Naive thymus-derived CD8-positive, alpha-beta T cell (primary cell): Measurements from ENCODE around the gene UACA. TPM values are rescaled to one million over a fixed set of nuclear protein-coding genes. Genes with fewer than 3 reads are reported as not detected.

Experiments used
- ATAC-seq, 2 donors: fragments of 150-1000 bp; cut with Tn5 transposase in 1 of 2; sonication (Bioruptor Pico), chemical (Tn5 transposase) in 1 of 2; 1 replicate in 1 of 2; 2 replicates in 1 of 2; pipeline ENCODE4 v1.10.0; 2021; ENCODE audit warnings: mild to moderate bottlenecking in 2 of 2, moderate library complexity in 2 of 2
- POLR2A ChIA-PET: fragments of 350-600 bp; sonication (Branson Sonifier 250); formaldehyde crosslinking; loops from one replicate; lab custom pipeline; 2021; ENCODE audit warnings: antibody characterized with exemption; lab: Charles Lee
- DNase-seq, 10 donors: peaks; one replicate each; pipeline versions ENCODE4 v3.0.0 to v3.0.0-alpha.2; 2020 to 2022
- H3K27ac Mint-ChIP-seq, 10 donors: one replicate each; pipeline ENCODE4 v1.8.0; 2020 to 2022; ENCODE audit warnings: mild to moderate bottlenecking in 10 of 10, mixed read lengths in 10 of 10, moderate library complexity in 4 of 10, inconsistent platforms in 1 of 10
- H3K27me3 Mint-ChIP-seq, 5 donors: one replicate each; pipeline ENCODE4 v1.8.0; 2021 to 2022; ENCODE audit warnings: mixed read lengths in 5 of 5
- H3K36me3 Mint-ChIP-seq, 3 donors: one replicate each; pipeline ENCODE4 v1.8.0; 2020 to 2022; ENCODE audit warnings: mixed read lengths in 3 of 3, mild to moderate bottlenecking in 2 of 3, inconsistent platforms in 1 of 3
- H3K4me1 Mint-ChIP-seq, 4 donors: one replicate each; pipeline ENCODE4 v1.8.0; 2021 to 2022; ENCODE audit warnings: mixed read lengths in 4 of 4
- H3K4me3 Mint-ChIP-seq, 10 donors: one replicate each; pipeline ENCODE4 v1.8.0; 2020 to 2022; ENCODE audit warnings: mild to moderate bottlenecking in 10 of 10, mixed read lengths in 10 of 10, moderate library complexity in 6 of 10, inconsistent platforms in 1 of 10
- H3K9me3 Mint-ChIP-seq, 9 donors: one replicate each; pipeline ENCODE4 v1.8.0; 2020 to 2022; ENCODE audit warnings: mixed read lengths in 9 of 9, mild to moderate bottlenecking in 3 of 9, inconsistent platforms in 1 of 9, moderate library complexity in 1 of 9
- polyA plus RNA-seq, 3 donors: library from polyadenylated mRNA; unstranded; fragments of 300-500 nt; fragmentation: Illumina TruSeq; gene quantifications; one replicate each; pipeline ENCODE4 v1.2.3, GENCODE V29; 2021
- total RNA-seq, 8 experiments: library from RNA in 2 of 8; stranded (reverse) in 2 of 8; gene quantifications; one replicate each; pipeline ENCODE4 v1.2.3 and lab custom pipeline; 2021 to 2026

The UACA gene
- total and polyA plus RNA-seq, 5 experiments from 2014 or later: 0.10 to 0.42 (median 0.13) TPM; not detected in 2

DNA sequence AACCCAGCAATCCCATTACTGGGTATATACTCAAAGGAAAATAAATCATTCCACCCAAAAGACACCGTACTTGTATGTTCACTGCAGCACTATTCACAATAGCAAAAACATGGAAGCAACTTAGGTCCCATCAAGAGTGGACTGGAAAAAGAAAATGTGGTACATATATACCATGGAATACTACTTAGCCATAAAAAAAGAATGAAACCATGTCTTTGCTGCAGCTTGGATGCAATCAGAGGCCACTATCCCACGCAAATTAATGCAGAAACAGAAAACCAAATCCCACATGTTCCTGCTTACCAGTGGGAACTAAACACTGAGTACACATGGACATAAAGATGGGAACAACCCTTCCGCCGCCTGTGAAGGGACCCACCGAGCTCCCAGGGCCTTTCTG, 34.2 kb downstream of the UACA start:
- peaks cover 2 to 18% (median 3%) of the 10 kb centered on the region in 5 donors for H3K27me3 Mint-ChIP-seq
- H3K27ac Mint-ChIP-seq: no peak overlapping the region
- POLR2A ChIA-PET: no interaction called here
- no peaks in the 10 kb centered on the region for H3K4me1 Mint-ChIP-seq
- no peak for ATAC-seq
- no peak overlapping the region for H3K4me3 Mint-ChIP-seq
- peaks cover 0 to 3% (median 0%) of the 10 kb centered on the region in 9 donors for H3K9me3 Mint-ChIP-seq
- no peak for DNase-seq
- H3K36me3 Mint-ChIP-seq: no peaks in the 10 kb centered on the region

DNA sequence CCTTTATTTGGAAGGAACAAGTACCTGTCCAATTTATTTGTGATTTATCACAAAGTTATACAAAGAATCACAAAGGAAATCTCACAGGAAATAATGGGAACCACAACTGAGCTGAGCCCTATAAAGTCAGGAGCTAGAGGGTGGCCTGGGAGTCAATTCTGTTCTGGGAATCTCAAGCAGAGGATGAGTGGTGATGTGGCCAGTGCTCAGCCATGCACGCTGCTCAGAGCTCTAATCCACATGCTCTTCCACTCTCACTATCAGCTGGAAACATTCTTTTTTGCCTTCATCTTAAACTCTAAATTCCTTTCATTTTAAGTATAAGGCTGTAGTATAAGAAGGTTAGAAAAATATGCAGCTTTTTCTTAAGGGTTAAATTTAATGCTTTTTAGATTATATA, 36.6 kb downstream of the UACA start:
- Mint-ChIP-seq H3K9me3 (peaks cover 0 to 3% (median 0%) of the 10 kb centered on the region in 9 donors), H3K4me1 (no peaks in the 10 kb centered on the region), H3K36me3 (no peaks in the 10 kb centered on the region), H3K27me3 (peaks cover 8 to 24% (median 11%) of the 10 kb centered on the region in 5 donors), H3K27ac (no peak overlapping the region), H3K4me3 (no peak overlapping the region)
- DNase-seq (no peak), ATAC-seq (no peak)
- POLR2A ChIA-PET: no interaction called here

DNA sequence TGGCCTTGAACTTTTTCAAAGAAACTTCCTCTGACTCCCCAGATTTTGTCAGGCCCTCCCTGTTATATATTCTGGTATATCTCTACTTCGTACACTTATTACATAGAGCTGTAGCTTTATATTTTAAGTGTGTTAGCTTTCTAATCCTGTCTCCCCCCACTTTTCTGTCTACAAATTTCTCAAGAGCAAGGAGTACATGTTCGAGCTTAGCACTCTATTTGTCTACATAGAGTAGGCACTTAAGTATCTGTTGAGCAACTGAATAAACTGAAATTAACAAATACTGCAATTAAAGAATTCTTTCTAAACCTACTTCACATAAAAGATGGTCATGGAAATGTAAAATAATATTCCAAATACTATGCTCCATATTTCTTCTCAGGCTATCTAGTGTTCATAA, 39.4 kb downstream of the UACA start:
- Mint-ChIP-seq H3K4me3 (no peak overlapping the region), H3K27me3 (peaks cover 8 to 24% (median 11%) of the 10 kb centered on the region in 5 donors), H3K9me3 (no peaks in the 10 kb centered on the region), H3K27ac (peak overlapping the region in 1 of 10 donors; percentile 13), H3K36me3 (no peaks in the 10 kb centered on the region), H3K4me1 (no peaks in the 10 kb centered on the region)
- ATAC-seq (no peak), DNase-seq (no peak)
- POLR2A ChIA-PET: no interaction called here

DNA sequence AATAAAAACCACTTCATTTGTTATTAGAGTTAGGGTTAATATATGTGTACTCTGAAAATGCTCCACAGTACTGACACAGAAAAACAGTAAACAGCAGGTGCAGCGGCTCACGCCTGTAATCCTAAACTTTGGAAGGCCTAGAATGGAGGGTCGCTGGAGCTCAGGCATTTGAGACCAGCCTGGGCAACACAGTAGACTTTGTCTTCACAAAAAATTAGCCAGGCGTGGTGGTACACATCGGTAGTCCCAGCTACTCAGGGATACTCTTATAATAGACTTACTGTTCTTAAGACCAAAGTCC, 40.3 kb downstream of the UACA start:
- POLR2A ChIA-PET: no interaction called here
- H3K27ac Mint-ChIP-seq: no peak overlapping the region
- no peaks in the 10 kb centered on the region for H3K36me3 Mint-ChIP-seq
- ATAC-seq: no peak
- no peaks in the 10 kb centered on the region for H3K9me3 Mint-ChIP-seq
- DNase-seq: no peak
- H3K4me3 Mint-ChIP-seq: no peak overlapping the region
- H3K27me3 Mint-ChIP-seq: peaks cover 8 to 19% (median 11%) of the 10 kb centered on the region in 5 donors
- H3K4me1 Mint-ChIP-seq: no peaks in the 10 kb centered on the region

DNA sequence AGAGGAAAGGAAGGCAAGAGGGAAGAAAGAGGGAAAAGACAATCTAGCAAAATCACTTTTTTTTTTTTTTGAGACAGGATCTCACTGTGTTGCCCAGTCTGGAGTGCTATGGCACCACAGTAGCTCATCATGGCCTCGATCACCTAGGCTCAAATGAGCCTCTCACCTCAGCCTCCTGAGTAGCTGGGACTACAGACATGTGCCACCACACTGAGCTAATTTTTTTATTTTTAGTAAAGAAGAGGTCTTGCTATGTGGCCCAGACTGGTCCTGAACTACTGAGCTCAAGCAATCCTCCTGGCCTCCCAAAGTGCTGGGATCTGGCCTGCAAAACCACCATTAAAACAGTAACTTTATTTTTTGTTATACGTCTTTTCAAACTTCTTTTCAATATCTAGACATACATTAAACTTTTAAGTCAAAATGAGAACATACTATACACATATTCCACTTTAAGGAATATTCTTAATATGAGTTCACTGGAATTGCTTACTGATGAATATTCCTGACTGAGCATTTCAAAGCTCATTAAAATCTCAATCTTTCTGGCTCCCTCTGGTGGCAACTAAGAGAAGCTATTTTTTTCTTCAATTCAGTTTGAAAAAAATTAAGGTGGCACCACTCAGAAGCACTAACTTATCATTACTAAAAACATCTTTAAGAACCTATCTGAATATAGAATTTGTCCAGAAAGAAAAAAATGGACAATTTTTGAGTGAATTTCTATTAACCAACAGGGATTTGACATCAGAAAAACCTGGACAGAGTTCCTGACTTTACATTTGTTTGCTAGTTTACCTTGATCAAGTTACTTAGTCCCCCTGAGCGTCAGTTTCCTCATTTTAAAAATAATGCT, 40.9 kb downstream of the UACA start:
- DNase-seq (peak in 3 of 10 donors; percentile 23 to 35 (median 35)), ATAC-seq (no peak)
- H3K4me1 Mint-ChIP-seq: no peaks in the 10 kb centered on the region
- H3K27me3 Mint-ChIP-seq: peaks cover 4 to 16% (median 10%) of the 10 kb centered on the region in 5 donors
- H3K4me3 Mint-ChIP-seq: no peak overlapping the region
- no peaks in the 10 kb centered on the region for H3K36me3 Mint-ChIP-seq
- no peak overlapping the region for H3K27ac Mint-ChIP-seq
- H3K9me3 Mint-ChIP-seq: no peaks in the 10 kb centered on the region
- POLR2A ChIA-PET: interaction anchor here (0.6 to 0.8 kb wide), 2 partner anchors 51 to 54 kb away, joined by 4 read pairs; no protein-coding TSS in a partner anchor

DNA sequence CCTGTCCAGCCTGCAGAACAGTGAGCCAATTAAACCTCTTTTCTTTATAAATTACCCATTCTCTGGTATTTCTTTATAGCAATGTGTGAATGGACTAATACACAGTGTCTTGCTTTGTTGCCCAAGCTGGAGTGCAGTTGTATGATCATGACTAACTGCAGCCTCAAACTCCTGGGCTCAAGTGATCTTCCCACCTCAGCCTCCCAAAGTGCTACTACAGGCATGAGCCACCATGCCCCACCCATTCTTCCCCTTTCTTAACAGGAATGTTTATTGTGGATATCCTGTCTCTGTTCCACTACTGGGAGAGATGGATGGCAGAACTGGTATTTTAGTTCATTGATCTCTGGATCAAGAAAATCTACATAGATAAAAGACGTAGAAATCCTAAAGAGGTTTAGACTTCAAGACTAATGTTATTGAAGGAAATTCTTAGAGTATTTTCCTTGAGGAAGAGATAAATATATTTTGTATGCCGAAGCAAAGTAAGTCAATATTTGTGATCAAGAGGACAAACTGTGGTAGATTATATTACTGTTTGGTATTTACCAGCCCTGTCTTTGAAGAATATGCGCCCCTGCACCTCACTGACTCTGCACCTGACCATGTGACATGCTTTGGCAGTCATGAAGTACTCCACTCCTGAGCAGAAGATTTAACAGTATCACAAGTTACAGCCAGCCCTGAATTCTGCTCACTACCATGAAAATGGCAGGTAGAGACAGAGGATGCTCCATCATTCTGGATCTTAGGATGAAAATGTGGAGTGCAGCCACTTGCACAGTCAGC, 42.9 kb downstream of the UACA start:
- H3K4me1 Mint-ChIP-seq: no peaks in the 10 kb centered on the region
- H3K9me3 Mint-ChIP-seq: no peaks in the 10 kb centered on the region
- POLR2A ChIA-PET: no interaction called here
- DNase-seq (no peak), ATAC-seq (no peak)
- no peak overlapping the region for H3K27ac Mint-ChIP-seq
- H3K27me3 Mint-ChIP-seq: peaks cover 4 to 11% (median 7%) of the 10 kb centered on the region in 5 donors
- no peaks in the 10 kb centered on the region for H3K36me3 Mint-ChIP-seq
- H3K4me3 Mint-ChIP-seq: no peak overlapping the region

DNA sequence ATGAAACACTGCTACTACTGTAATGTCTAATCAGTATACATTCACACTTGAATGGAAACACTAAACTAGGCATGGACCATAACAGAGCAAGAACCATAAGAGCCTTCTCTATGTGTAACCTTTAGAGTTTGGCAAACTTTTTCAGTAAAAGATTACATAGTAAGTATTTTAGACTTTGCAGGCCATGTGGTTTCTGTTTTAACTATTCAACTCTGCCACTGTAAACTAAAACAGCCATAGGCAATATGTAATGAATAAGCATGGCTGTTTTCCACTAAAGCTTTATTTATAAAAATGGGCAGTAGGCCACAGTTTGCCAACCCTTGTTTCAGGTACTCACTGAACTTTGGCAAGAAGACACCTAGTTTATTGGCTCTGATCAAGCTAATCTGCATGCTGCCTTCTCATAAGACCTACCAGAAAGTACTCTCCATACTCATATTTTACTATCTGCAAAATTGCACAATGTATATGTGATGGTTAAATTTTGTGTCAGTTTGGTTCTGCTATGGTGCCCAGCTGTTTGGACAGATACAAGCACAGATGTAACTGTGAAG, 46.0 kb downstream of the UACA start:
- ATAC-seq: no peak
- H3K27me3 Mint-ChIP-seq: peaks cover 1 to 21% (median 4%) of the 10 kb centered on the region in 5 donors
- POLR2A ChIA-PET: no interaction called here
- no peaks in the 10 kb centered on the region for H3K9me3 Mint-ChIP-seq
- H3K27ac Mint-ChIP-seq: no peak overlapping the region
- H3K36me3 Mint-ChIP-seq: no peaks in the 10 kb centered on the region
- no peaks in the 10 kb centered on the region for H3K4me1 Mint-ChIP-seq
- no peak overlapping the region for H3K4me3 Mint-ChIP-seq
- DNase-seq: no peak

DNA sequence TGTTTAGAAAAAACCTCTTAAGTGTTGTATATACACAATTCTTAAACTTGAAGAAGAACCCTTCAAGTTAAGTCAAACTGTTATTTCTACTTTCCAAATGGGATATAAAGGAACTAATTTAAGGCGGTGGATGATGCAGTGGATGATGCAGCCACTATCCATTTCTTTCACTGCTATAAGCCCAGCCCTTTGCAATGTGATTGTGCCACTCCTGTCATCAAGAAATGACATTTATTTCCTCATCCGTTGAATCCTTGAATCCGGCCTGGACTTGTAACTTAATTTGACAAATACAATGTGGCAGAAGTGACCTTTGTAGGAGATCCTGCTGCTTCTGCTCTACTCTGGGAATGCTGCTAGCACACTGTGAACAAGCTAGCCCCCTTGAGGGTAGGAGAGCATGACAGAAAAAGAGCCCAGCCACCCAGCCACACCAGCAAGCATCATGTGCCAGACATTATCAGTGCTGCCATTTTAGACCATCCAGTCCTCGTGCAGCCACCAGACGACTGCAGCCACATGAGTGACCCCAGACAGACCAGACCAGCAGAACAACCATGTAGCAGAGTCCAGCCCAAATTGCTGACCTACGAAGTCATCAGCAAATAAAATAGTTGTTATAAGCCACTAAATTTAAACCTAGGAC, 47.4 kb downstream of the UACA start:
- Mint-ChIP-seq H3K9me3 (no peaks in the 10 kb centered on the region), H3K27me3 (peaks cover 6 to 23% (median 7%) of the 10 kb centered on the region in 5 donors), H3K27ac (no peak overlapping the region), H3K4me1 (no peaks in the 10 kb centered on the region), H3K4me3 (no peak overlapping the region), H3K36me3 (no peaks in the 10 kb centered on the region)
- DNase-seq: no peak
- no peak for ATAC-seq
- POLR2A ChIA-PET: no interaction called here

DNA sequence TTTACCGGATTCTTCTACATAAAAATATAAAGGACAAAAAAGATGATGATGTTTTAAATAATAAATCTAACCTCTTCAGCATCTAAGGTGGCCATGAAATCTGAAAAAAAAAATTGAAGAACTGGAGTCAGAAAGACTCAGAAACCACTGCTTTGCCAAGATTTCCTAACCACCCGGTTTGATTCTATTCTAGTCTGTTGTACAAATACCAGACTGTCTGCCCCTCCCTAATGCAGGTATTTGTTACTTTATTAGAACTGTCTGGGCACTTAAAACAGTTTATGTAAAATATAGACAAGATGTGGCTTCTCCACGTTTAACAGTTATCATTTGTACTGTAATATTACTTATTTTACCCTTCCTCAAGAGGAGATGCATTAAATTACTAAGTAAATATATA, 48.8 kb downstream of the UACA start:
- no peak for ATAC-seq
- Mint-ChIP-seq H3K9me3 (no peaks in the 10 kb centered on the region), H3K27ac (no peak overlapping the region), H3K36me3 (no peaks in the 10 kb centered on the region), H3K4me3 (no peak overlapping the region), H3K4me1 (no peaks in the 10 kb centered on the region), H3K27me3 (peaks cover 6 to 23% (median 10%) of the 10 kb centered on the region in 5 donors)
- POLR2A ChIA-PET: no interaction called here
- DNase-seq: no peak

DNA sequence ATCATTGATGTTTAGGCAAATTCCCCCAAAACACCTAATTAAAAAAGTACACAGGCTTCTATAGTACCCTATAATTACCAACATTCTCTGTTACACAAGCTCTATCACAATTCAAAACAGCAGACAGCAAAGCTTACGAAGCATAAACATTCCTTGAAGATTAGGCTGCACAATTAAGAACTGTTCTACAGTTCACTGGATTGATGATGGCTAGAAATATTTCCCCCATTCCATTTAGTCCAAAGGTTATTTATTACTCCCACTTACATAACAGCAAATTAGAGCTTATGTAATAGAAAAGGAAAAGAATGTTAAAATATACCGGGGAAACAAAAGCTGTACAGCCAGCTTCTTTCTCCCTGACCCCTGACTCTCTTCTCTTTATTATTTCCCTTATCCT, 49.3 kb downstream of the UACA start:
- Mint-ChIP-seq H3K4me3 (no peak overlapping the region), H3K36me3 (no peaks in the 10 kb centered on the region), H3K4me1 (no peaks in the 10 kb centered on the region), H3K9me3 (no peaks in the 10 kb centered on the region), H3K27ac (no peak overlapping the region), H3K27me3 (peaks cover 6 to 23% (median 10%) of the 10 kb centered on the region in 5 donors)
- no peak for DNase-seq
- POLR2A ChIA-PET: no interaction called here
- ATAC-seq: no peak

DNA sequence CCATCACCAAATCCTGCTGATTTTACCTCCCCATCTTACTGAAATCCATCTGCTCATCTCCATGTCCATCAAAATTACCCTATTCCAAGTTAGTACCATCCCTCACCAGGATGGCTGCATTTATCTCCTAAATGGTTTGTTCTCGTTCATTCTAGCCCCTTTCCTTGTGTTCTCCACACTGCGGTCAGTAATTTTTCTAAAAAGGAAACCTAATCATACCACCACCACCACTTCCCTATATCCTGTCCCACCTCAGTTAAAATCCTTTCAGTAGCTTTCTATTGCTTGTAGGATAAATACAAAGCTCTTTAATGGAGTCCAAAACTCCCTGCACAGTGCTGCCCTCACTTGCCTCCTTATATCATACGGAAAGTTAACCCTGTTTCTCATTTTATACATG, 51.1 kb downstream of the UACA start:
- H3K27me3 Mint-ChIP-seq: peaks cover 6 to 31% (median 10%) of the 10 kb centered on the region in 5 donors
- POLR2A ChIA-PET: interaction anchor here (0.6 kb wide), 1 partner anchor 71 kb away, joined by 3 read pairs; no protein-coding TSS in a partner anchor
- no peak for DNase-seq
- no peak for ATAC-seq
- H3K36me3 Mint-ChIP-seq: no peaks in the 10 kb centered on the region
- H3K4me3 Mint-ChIP-seq: no peak overlapping the region
- H3K27ac Mint-ChIP-seq: no peak overlapping the region
- no peaks in the 10 kb centered on the region for H3K4me1 Mint-ChIP-seq
- no peaks in the 10 kb centered on the region for H3K9me3 Mint-ChIP-seq

DNA sequence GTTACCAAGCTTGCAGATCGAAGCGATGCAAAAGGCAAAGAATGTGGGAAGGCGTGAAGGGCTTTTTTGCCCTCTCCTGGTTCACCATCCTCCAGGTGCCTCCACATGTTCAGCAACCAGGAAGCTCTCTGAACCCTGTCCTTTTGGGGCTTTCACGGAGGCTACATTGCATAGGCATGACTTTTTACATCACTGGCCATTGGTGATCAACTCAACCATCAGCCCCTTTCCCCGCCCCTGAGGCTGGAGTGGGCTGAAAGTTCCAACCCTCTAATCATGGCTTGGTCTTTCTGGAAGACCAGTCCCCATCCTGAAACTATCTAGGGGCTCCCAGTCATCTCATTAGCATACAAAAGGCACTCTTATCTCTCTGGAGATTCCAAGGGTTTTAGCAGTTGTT, 52.6 kb downstream of the UACA start:
- POLR2A ChIA-PET: no interaction called here
- Mint-ChIP-seq H3K27ac (no peak overlapping the region), H3K4me3 (no peak overlapping the region), H3K9me3 (no peaks in the 10 kb centered on the region), H3K4me1 (no peaks in the 10 kb centered on the region), H3K27me3 (peaks cover 6 to 35% (median 10%) of the 10 kb centered on the region in 5 donors), H3K36me3 (no peaks in the 10 kb centered on the region)
- no peak for DNase-seq
- no peak for ATAC-seq
